Renal cortical epithelial cell (primary cell): ENCODE results near the gene ZDHHC1. TPM values are rescaled to one million over a fixed set of nuclear protein-coding genes. Genes with fewer than 3 reads are reported as not detected.

Experiments used
- DNase-seq: peaks from one replicate; pipeline ENCODE4 v3.0.0-alpha.2; 2011; ENCODE audit warnings: low read depth
- total RNA-seq: library from RNA; depleted of rRNA; stranded (reverse); fragments of >200 nt; gene quantifications from 2 replicates; pipeline ENCODE4 v1.2.3, GENCODE V29; 2014

Gene ZDHHC1
- total RNA-seq, 1 donor from 2014 or later = 10.3 TPM

DNA sequence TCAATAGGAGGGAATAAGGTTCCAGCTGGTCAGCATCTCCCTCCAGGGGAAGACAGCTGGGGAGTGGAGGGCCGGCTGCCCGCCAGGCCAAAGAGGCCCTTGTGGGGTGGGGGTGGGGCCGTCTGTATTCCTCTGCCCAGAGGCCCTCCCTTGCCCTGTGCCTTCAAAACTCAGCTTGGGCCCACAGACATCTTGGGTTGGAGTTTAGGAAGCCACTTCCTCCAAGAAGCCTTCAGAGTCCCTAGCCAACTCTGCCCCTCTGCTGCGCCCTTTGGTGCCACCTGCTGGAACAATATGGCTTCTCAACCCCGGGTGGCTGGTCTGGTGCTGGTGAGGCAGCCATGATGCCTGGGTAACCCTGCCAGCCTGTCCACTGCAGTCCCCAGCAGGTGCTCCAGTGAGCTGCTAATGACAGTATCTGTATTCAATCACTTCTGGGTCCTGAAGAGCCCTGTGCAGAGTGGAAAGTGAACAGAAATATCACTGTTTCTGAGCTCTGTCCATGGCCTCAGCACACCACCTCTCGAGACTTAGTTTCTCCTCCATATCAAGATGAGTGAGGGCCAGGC is 31.3 kb upstream of the ZDHHC1 start:
- no peak for DNase-seq

DNA sequence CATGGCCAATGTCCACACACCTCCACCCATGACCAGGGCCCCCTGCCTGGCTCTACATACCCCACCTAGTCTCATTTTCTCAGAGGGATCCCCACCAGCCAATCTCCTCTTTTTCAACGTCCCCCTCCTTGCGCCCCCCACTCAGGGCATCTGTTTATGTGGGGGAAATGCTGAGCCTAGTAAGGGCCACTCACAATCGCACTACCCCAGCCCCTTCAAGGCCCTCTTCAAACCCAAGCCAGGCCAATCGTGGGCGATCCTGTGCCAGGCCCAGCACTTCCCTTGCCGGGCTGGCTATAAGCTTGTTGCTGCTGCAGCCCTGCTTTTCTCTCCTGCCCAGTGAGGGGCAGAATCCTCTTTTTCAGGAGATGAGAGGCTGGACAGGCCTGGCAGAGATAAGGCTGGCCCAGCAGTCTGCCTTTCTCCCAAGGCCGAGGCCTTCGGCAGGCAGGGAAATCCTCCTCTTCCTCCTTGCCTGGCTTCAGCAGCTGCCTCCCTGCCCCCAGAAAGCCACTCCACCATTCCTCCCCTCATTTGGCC is 30.8 kb upstream of the ZDHHC1 start:
- DNase-seq = no peak

DNA sequence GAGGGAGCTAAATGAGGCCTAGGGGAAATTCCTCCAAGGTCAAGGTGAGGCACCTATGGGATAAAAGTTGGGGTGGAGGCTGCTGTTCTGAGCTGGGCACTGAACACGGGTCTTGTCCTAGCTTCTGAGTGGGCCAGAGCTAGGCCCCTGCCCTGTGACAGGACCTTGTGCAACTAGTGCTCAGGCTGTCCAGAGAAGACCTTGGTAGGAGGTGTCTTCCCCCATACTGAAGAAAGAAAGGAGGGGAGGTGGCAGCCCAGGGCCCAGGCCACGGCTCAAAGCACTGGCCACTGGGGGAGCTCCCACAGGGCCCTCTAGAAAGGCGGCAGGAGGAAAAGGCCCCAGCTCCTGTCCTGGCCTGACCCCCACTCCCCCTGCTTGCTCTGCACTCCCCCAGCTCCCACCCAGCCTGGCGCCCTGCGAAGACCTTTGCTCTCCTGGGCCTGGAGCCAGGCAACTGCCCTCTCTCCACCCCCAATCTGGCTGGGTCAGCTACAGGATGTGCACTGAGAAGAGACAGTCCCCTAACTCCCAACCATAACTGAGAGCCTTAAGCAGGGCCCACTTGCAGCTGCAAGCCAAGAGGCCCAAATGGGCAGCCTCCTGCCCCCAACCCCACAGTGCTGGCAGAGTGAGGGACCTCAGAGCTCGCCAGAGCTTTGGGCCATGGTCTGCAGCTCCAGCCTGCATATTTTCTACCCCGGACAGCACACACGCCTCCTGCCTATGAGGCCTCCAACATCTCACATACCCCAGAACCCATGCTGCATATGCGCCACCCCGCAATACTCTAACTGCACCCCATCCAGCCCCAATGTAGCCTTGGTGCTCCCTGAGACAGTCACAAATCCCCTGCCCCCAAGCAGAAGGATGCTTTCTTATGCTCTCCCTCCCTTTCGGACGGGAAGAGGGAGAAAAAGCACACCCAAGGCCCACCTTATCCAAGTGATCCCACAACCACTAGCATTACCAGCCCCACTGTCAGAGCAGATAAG is 29.9 kb upstream of the ZDHHC1 start:
- DNase-seq = peak; percentile 33

DNA sequence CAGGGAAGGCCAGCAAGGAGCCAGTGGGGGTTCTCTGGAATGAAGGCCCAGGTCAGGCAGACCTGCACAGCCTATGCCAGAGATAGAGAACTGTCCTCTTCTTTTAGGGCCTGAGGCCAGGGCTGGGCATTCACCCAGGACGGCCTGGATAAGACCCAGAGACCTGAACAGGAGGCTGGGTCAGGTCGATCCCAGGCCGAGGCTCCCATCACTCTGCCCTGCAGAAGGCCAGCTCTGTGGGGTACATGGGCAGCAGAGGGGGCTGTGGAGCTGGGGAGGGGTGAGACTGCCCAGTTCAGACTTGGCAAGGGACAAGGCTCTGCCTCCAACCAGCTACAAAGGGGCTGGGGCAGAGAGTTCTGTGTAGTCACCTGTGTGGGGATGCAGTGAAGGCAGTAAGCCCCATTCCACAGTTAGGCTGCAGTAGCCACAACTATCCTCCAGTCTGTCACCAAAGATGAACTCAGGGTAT is 29.2 kb upstream of the ZDHHC1 start:
- DNase-seq = no peak

DNA sequence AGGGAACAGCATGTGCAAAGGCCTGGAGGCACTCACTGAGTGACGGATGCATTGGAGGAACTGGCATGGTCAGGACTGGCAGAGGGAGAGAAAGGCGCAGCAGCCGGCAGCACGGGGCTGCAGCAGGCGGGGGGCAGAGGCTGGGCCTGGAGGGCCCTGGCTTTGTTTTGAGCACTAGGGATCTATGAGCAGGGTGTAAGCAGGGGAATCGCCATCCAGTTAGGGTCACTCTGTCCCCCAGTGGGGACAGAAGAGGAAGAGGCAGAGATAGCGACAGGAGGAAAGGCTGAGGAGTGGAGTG is 28.8 kb upstream of the ZDHHC1 start:
- no peak for DNase-seq

DNA sequence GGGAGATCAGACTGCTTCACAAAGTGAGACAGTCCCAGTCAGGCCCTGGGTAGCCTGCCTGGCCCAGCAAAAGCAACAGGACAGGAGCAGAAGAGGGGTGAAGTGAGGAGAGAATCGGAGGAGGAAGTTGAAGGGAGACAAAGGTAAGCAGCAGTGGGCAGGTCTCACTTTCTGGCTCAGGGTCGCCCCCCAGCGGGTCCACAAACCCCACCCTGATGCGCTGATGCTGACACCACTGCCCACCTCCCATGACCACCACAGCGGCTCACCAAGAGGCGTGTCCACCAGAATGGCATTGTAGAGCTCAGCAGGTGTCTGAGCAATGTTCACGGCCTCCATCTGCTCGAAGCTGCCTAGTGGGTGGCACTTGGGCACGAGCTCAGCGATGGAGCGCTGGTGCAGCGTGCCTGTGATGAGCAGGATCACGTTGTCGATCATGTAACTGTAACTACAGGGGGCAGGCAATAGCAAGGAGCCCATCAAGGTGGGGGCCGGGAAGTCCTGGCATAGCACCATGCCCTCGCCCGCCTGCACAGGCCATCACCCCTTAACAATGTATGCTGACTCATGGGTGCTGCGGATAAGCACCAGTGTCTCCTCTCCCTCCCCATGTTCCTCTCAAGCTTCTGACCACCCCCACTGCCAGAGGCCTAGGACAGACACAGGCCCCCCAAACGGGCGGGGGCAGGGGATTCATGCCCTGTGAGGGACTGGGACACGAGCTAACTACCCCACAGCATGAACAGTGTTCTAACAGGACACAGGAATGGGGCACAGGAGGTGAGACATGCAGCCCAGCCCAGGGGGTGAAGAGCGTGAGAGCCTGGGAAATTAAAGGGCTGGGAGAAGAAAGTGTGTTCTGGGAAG is 28.2 kb upstream of the ZDHHC1 start:
- peak; percentile 70 for DNase-seq

DNA sequence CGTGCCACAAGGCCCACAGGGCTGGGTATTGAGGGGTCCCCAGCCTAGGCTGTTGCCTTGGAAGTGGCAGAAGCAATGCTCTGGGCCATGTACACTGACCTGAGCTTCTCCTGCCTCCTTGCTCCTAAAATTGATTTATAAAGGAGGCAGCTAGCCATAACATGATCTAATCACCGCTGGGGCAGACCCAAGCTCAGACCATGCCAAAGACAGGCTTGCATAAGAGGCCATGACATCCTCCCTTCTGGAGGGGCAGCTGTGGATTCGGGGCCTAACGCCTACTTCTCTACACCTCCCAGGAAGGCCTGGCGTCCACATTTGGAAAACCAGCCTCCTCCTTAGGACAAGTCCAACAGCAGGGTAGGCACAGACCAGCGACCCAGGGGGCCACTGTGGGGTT is 27.0 kb upstream of the ZDHHC1 start:
- DNase-seq = no peak

DNA sequence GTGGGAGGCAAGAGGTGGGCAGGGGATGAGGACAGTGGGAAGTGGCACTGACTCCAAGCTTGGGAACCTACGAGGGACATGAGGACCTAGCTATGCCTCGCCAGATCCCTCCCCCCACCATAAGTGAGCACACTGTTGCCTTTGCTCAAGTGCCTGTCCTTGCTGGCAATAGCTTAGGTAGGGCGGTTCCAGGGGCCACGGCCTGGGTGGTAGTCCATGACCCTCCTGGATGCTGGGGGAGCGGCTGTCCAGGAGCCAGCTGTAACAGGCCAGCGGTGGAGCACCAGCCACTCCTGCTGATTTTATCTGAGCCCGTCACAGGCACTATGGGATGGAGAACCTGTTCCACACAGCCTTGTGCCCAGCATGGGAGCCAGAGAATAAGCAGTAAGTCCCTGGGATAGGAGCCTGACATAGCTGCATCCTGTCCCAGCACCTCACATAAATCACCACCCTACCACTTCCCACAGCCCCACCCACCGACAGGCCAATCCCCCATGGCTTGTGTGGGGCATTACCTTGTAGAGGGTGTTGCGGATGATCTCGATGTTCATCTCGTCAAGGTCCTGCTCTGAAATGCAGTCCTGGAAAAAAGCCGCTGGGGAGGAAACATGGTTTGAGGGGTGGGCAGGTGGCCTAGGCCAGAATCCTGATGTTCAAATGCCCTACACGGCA is 26.4 kb upstream of the ZDHHC1 start:
- no peak for DNase-seq

DNA sequence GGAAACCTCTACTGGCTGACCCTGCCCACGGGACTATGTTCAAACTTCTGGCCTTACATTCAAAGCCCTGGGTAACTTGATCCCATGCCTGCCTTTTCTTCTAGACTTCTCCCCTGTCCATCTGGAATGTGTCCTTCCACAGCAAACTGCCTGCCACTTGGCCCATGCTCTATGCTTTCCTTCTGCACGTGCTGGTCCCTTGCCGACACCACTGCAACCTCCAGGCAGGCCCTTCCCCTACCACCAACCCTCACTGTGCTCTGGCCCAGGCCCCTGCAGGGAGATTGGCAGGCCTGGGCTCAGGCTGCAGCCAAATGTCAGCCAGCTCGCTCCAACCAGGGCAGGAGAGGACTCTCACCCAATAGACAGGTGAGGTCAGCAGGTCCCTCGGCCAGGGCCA is 25.6 kb upstream of the ZDHHC1 start:
- DNase-seq = no peak

DNA sequence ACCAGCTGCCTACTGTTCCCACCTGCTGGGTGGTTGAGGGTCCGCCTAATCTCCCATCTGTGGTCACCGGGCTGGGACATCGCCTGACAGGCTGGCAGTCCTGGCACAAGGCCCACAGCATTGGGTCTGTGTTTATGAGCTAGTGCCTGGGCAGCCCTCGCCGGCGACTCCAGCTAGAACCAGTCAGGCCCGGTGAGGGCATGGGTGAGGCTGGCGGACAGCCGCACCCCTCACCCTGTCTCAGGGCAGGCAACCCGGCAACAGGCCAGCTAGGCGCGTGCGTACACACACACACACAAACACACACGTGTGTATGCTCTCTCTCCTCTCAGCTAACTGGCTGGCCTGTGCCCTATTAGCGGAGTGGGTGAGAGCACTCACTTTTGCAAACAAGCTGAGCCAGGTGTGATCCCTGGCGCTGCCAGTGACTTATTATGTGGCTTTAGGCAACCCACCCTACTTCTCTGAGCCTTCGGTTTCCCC is 25.0 kb upstream of the ZDHHC1 start:
- DNase-seq = peak; percentile 79

DNA sequence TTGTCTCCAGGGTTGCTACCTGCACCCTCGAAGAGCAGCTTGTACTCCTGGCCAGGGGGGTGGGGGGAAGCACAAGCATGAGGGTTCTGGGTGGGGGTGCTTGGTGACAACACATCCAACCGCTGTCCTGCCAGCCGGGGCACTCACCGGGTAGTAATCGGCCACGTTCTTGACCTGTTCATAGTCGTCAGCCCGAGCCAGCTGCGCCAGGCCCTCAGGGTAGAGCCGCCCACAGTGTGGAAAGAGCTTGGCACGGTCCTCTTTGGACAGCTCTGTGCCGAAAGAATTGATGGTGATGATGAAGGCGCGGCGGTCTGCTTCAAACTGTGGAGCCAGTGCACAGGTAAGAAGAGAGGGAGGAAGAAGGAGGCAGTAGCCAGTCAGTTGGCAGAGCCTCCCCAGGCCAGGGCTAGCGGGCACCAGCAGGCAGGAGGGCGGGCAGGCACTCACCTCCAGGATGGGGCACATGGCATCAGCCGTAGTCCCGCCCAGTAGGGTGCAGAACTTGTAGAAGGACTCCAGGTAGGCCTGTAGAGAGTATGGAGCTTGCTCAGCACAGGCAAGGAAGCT is 22.6 kb upstream of the ZDHHC1 start:
- no peak for DNase-seq

DNA sequence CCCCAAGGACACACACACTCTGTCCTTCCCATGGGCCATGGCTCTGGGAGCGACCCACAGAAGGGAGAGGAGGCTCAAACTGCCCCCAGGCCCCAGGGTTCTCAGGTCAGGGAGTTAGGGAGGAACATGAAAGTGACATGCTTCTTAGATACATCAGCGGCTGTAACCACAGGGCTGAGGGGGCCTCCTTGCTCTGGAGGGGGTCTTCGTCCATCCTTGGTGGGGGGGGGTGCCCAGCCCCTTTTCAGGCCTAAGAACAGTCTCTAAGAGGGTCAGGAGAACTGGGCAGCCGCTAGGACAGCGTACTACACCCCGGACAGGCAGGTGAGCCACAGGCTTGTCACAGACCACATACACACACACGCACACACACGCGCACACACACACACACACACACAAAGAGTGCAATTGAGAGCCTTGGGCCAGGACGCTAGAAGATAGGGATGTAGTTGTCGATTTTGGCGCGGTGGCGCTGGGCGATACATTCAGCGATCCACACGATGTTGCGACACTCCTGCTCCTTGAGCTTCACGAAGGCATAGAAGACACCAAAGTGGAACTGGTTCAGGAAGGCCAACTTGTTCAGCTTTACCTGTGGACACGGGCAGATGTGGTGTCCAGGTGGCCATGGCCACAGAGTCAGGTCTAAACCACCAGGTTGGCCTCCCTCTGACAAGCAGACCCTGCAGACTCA is 22.0 kb upstream of the ZDHHC1 start:
- no peak for DNase-seq

DNA sequence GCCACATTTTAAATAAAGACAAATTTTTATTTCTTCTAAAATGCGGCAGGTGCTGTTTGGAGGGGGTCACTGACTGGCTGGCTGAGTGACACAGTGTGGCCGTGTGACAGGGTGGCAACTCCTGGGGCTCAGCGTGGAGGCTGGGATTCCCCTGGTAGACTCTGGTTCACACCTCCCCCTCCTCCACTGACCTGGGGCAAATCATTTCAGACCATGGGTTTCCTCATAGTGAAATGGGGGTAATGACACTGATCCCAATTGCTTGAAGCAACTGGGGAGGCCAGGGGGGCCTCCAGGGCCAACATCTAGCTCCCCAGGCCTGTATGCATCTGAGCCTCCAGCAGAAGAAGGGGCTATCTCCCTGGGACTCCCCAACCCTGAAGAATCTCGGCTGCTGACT is 21.2 kb upstream of the ZDHHC1 start:
- no peak for DNase-seq

DNA sequence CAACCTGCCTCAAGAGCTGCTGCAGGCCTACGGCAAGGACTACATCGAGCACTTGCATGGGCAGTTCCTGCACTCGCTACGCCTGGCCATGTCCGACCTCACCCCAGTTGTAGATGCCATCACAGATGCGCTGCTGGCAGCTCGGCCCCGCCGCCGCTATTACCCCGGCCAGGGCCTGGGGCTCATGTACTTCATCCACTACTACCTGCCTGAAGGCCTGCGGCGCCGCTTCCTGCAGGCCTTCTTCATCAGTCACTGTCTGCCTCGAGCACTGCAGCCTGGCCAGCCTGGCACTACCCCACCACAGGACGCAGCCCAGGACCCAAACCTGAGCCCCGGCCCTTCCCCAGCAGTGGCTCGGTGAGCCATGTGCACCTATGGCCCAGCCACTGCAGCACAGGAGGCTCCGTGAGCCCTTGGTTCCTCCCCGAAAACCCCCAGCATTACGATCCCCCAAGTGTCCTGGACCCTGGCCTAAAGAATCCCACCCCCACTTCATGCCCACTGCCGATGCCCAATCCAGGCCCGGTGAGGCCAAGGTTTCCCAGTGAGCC is 20.4 kb upstream of the ZDHHC1 start:
- DNase-seq = no peak

DNA sequence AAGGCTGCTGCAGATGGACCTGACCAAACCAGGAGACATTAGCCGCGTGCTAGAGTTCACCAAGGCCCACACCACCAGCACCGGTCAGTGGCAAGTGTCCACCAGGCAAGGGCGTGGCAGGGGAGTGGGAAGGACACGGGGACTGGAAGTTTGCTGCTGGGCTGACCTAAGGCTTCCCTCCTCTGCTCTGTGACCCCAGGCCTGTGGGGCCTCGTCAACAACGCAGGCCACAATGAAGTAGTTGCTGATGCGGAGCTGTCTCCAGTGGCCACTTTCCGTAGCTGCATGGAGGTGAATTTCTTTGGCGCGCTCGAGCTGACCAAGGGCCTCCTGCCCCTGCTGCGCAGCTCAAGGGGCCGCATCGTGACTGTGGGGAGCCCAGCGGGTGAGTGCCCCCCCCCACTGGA is 19.5 kb upstream of the ZDHHC1 start:
- DNase-seq = no peak

DNA sequence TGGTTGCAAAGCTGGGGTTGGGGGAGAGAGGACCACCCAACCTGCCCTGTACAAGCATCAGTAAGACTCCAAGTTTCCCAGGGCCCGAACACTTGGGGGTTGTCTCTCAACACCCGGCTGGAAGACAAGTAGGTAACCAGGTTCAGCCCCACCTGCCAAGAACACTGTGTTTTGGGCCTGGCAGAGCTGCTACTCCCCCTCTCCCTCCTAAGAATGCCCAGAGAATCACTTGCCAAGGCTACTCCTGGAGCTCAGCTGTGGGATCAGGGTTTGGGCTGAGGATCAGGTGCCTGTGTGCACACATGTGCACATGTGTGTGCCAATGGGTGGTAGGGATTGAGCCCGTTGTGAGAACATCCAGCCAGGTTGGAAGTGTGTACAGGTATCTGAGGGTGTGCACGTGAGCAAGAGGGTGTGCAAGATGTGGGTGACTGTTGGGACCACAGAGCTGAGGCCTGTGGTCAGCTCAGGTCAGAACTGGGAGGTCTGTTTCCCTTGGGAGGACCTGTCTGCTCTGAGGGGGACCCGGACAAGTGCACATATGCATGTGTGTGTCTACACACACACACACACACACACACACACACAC is 16.9 kb upstream of the ZDHHC1 start:
- no peak for DNase-seq

DNA sequence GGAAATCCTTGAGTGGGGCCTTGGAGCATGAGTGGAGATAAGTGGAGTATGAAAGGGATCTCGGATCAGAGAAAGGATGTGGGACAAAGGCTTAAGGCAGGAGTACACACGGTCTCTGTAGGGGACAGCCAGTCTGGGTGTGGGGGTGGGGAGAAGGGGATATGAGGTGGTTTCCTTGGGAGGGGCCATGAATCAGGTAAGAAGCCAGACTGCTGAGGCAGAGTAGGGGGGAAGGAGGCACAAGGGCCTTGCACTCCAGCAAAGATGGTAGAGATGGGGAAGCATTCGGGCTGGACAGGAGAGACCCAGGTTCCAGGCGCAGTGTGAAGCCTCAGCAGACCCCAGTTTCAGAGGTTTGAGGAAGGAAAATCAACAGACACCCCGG is 16.2 kb upstream of the ZDHHC1 start:
- no peak for DNase-seq

DNA sequence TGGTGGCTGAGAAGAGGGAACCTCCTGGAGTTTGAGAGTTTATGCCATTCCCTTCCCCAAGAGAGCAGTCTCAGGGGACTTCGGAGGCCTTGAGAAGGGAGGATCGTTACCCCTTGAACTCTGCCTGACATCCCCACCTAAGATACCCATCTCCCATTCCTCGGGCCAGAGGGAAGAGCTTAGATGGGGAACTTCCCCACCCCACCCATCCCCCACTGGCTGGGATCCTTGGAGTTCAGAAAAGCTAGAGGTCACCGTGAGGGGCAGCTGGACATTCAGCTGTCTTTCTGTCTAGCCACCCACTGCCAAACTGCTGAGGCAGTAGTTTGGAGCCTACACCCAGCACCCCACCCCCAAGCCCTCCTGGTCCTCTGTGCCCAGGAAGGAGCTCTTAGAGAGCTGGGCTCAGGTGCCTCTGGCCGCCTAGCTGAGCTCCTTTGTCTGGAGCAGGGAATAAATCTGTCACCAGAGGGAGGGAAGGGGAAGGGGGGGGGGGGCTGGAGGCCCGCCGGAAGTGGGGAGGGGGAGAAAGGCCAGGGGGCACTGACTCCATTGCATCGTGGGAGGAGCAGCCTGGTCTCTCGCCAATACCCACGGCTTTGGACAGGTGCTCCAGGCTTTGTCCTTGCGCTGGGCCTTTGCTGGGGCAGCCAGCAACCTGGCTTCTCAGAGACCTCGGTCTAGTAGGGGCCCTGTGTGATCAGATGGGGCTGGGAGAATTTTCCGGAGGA is 15.7 kb upstream of the ZDHHC1 start:
- no peak for DNase-seq
